K562 (cell line): Measurements from ENCODE around the gene FGR. TPM values are rescaled to one million over a fixed set of nuclear protein-coding genes. Genes with fewer than 3 reads are reported as not detected.

ENCODE experiments used
- FUS ChIP-seq: fragments of 200-400 bp; formaldehyde crosslinking; optimal IDR thresholded peaks from 2 replicates; pipeline ENCODE3; 2017; ENCODE audit warnings: low read depth, low read length
- HOXB6 ChIP-seq: fragments of 250-450 bp; sonication (Bioruptor Pico); IDR thresholded peaks from 2 replicates; pipeline ENCODE4 v1.5.1; 2022; ENCODE audit warnings: mild to moderate bottlenecking, borderline replicate concordance
- MCM7 ChIP-seq, 2 experiments: fragments of 450-650 bp; IDR thresholded peaks; 2 replicates each; pipeline ENCODE4 v1.6.1; 2016 to 2018
- MYNN ChIP-seq, 2 experiments: sonication (generic); formaldehyde crosslinking in 1 of 2; IDR thresholded peaks; 2 replicates each; pipeline versions ENCODE4 v1.5.0 to v1.6.1; 2016 to 2020; ENCODE audit warnings: antibody characterized with exemption in 1 of 2, missing genetic modification reagents in 1 of 2
- NCOA2 ChIP-seq, 2 experiments: fragments of 450-650 bp; IDR thresholded peaks; 2 replicates each; pipeline ENCODE4 v1.6.1; 2018; ENCODE audit warnings: mild to moderate bottlenecking in 2 of 2, moderate library complexity in 1 of 2; ENCODE audit not compliant: partially characterized antibody in 2 of 2
- NR2C1 ChIP-seq, 2 experiments: fragments of 450-650 bp; IDR thresholded peaks; 2 replicates each; pipeline ENCODE4 v1.6.1; 2017; ENCODE audit warnings: mild to moderate bottlenecking in 2 of 2, antibody characterized with exemption in 1 of 2, inconsistent platforms in 1 of 2, missing compliant biosample characterization in 1 of 2, missing genetic modification characterization in 1 of 2
- PYGO2 ChIP-seq: fragments of 450-650 bp; IDR thresholded peaks from 2 replicates; pipeline ENCODE4 v1.6.1; 2016; ENCODE audit warnings: mild to moderate bottlenecking, missing genetic modification characterization, moderate library complexity, missing compliant biosample characterization
- REST ChIP-seq, 2 experiments: fragments of 450-650 bp; formaldehyde crosslinking in 1 of 2; IDR thresholded peaks; 2 replicates each; pipeline versions ENCODE4 v1.4.0 to v1.6.1; 2014 to 2020; ENCODE audit warnings: mild to moderate bottlenecking in 2 of 2, borderline replicate concordance in 1 of 2, low read depth in 1 of 2
- TARDBP ChIP-seq: fragments of 450-650 bp; IDR thresholded peaks from 2 replicates; pipeline ENCODE4 v1.6.1; 2016
- ZBTB49 ChIP-seq: sonication (generic); formaldehyde crosslinking; IDR thresholded peaks from 2 replicates; pipeline ENCODE4 v1.8.0; 2022; ENCODE audit warnings: missing genetic modification reagents, mild to moderate bottlenecking, borderline replicate concordance
- polyA plus RNA-seq, 8 experiments: library from polyadenylated mRNA; depleted of rRNA in 4 of 8; stranded (reverse) in 5 of 8; unstranded in 3 of 8; fragments of >200 nt; fragmentation: Nextera tagmentation in 2 of 8; fragmentation: Illumina TruSeq in 1 of 8; extraction: Ambion mirVana in 2 of 8; extraction: Trizol in 1 of 8; gene quantifications; 2 replicates each; pipeline versions ENCODE4 v1.2.1 to v1.2.3, GENCODE V29; 2011 to 2014; ENCODE audit warnings: inconsistent platforms in 1 of 8, missing spikeins in 1 of 8
- total RNA-seq, 7 experiments: library from RNA; depleted of rRNA in 6 of 7; stranded (reverse); fragments of >200 nt in 6 of 7; fragmentation: Illumina TruSeq in 2 of 7; extraction: Trizol in 2 of 7; gene quantifications; 2 replicates each; pipeline versions ENCODE4 v1.2.1 to v1.2.3, GENCODE V29; 2011 to 2021; ENCODE audit warnings: low replicate concordance in 1 of 7
- TF ChIP-seq, protein P1 (sequence below): fragments of 450-650 bp; IDR thresholded peaks from 2 replicates; pipeline ENCODE4 v1.6.1; 2018; ENCODE audit not compliant: partially characterized antibody

The FGR gene
- total and polyA plus RNA-seq, 9 of the 15 experiments (the other 6 are each of a cell fraction or from before 2014, with no cell fraction given) = 0.04 to 0.11 TPM; not detected in 7

- TF ChIP-seq ZBTB49 (CRISPR knock-in tag) (no peak), REST (IDR thresholded peaks at IDR 0.05; ENCODE audit: borderline replicate concordance) (no peak), REST (CRISPR knock-in tag; IDR thresholded peaks at IDR 0.05; ENCODE audit: low read depth) (no peak), FUS (no peak), MCM7 (IDR thresholded peaks at IDR 0.05) (no peak), HOXB6 (CRISPR knock-in tag) (no peak), PYGO2 (tag) (no peak), TARDBP (0 out of 2 replicates have a peak, but pooled peaks have one; percentile 26), NCOA2 (IDR thresholded peaks at IDR 0.05; ENCODE audit: partially characterized antibody in 2 of 2) (no peak), MYNN (IDR thresholded peaks at IDR 0.05) (peak; percentile 74; the same call in 1 of the 2 replicates), MYNN (CRISPR knock-in tag; IDR thresholded peaks at IDR 0.05) (no peak), NR2C1 (IDR thresholded peaks at IDR 0.05) (no peak), NR2C1 (tag; IDR thresholded peaks at IDR 0.05) (no peak; the same call in 1 of the 2 replicates)
- TF ChIP-seq, protein P1, sequence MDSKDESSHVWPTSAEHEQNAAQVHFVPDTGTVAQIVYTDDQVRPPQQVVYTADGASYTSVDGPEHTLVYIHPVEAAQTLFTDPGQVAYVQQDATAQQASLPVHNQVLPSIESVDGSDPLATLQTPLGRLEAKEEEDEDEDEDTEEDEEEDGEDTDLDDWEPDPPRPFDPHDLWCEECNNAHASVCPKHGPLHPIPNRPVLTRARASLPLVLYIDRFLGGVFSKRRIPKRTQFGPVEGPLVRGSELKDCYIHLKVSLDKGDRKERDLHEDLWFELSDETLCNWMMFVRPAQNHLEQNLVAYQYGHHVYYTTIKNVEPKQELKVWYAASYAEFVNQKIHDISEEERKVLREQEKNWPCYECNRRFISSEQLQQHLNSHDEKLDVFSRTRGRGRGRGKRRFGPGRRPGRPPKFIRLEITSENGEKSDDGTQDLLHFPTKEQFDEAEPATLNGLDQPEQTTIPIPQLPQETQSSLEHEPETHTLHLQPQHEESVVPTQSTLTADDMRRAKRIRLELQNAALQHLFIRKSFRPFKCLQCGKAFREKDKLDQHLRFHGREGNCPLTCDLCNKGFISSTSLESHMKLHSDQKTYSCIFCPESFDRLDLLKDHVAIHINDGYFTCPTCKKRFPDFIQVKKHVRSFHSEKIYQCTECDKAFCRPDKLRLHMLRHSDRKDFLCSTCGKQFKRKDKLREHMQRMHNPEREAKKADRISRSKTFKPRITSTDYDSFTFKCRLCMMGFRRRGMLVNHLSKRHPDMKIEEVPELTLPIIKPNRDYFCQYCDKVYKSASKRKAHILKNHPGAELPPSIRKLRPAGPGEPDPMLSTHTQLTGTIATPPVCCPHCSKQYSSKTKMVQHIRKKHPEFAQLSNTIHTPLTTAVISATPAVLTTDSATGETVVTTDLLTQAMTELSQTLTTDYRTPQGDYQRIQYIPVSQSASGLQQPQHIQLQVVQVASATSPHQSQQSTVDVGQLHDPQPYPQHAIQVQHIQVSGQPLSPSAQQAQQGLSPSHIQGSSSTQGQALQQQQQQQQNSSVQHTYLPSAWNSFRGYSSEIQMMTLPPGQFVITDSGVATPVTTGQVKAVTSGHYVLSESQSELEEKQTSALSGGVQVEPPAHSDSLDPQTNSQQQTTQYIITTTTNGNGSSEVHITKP = peak; percentile 13
Observed at GRCh38 chr1:27563591-27564471, 71.2 kb downstream of the FGR start (continued).
